HG03575 (cell line): Measurements from ENCODE around the gene ARMH3.

ENCODE experiments used
- ATAC-seq: cut with Tn5 transposase; IDR thresholded peaks from one replicate; pipeline ENCODE4 v1.9.1; 2021; ENCODE audit not compliant: unreplicated experiment, insufficient number of reproducible peaks, low FRiP score; ENCODE audit errors: extremely low read depth

Gene ARMH3, protein sequence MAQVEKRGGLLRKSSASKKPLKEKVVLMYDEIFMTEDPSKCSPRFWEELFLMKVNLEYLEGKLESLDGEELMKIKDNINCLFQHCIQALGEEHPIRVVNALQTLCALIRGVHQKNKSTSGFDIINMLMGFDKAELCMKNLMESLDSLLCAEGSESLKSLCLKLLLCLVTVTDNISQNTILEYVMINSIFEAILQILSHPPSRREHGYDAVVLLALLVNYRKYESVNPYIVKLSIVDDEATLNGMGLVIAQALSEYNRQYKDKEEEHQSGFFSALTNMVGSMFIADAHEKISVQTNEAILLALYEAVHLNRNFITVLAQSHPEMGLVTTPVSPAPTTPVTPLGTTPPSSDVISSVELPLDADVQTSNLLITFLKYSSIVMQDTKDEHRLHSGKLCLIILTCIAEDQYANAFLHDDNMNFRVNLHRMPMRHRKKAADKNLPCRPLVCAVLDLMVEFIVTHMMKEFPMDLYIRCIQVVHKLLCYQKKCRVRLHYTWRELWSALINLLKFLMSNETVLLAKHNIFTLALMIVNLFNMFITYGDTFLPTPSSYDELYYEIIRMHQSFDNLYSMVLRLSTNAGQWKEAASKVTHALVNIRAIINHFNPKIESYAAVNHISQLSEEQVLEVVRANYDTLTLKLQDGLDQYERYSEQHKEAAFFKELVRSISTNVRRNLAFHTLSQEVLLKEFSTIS

DNA sequence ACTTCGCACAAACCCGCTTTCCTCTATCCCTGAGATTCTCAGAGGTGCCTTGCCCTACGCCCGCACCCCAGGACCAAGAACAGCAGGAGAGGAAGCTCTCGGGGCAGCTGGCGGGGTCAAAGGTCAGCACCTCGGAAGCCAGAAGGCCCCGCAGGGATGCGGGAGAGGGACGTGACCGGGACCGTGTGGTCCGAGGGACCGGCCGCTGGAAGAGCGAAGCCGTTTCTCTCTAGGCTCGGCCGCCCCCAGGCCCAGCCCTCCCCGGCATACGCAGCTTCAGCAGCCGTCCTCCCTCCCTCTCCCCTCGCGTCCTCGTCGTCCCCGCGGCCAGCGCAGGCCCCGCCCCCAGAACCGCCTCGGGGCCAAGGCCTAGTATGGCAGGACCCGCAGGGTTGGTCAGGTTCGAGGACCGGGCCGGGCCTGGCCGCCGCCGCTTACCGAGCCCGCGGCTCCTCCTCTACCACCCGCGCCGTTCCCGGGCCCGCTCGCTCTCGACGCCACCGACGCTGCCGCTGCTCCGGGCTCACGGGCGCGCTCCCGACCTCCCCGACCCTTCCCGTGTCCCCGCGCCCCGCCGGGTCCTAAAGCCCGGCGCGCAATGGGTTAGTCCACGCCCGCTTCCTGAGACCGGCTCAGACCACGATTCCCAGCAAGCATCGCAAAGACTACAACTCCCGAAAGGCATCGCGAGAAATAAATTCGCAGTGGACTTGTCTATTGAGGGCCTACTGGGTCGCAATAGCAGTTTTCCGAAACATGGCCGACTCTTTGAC lies at the start of gene ARMH3:
Gene ARMH3, minus strand, starts transcription at position 527 of the 773 bp plus-strand sequence. CDS start 16,059 bp downstream, outside the sequence.
- no peak for ATAC-seq

DNA sequence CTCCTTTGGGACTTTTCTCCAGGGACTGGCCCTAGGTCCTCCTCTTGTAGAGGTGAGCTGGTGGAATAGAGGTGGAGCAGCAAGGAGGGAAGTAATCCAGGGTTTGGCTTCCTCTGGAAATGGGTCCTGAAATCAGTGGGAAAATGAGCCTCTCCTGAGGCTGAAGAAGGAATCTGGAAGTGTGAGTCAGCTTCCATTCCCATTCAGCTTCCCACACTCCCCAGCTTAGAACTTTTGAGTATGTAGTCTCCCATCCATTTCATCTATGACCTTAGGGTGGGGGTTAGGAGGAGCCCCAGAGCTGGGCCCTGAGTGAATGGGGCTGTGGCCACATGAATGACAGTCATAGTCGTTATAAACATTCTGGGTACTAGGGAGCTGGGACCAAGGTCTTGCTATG lies 46.4 kb upstream of the ARMH3 start:
- no peak for ATAC-seq

DNA sequence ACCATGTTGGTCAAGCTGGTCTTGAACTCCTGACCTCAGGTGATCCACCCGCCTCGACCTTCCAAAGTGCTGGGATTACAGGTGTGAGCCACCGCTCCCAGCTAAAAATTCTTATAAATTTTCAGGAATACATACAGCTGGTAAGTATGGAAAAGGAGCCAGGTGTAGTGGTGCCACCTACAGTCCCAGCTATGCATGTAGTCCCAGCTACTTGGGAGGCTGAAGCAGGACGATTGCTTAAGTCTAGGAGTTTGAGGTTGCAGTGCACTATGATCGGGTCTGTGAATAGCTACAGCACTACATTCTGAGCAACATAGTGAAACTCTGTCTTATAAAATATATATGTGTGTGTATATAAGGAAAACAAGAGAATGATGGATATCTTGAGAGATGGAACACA lies 45.2 kb upstream of the ARMH3 start:
- no peak for ATAC-seq

DNA sequence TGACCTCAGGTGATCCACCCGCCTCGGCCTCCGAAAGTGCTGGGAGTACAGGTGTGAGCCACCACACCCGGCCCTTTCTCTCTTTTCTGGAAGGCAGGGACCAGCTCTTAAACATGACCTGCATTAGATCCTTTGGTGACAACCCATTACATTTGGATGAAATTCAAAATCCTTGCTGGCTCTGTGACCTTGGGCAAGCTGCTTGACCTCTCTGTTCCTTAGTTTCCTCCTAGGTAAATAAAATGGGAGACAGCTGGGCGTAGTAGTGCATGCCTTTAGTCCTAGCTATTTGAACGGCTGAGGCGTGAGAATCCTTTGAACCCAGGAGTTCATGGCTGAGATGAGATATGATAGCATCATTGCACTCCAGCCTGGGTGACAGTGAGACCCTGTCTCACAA lies 40.5 kb upstream of the ARMH3 start:
- ATAC-seq = no peak

DNA sequence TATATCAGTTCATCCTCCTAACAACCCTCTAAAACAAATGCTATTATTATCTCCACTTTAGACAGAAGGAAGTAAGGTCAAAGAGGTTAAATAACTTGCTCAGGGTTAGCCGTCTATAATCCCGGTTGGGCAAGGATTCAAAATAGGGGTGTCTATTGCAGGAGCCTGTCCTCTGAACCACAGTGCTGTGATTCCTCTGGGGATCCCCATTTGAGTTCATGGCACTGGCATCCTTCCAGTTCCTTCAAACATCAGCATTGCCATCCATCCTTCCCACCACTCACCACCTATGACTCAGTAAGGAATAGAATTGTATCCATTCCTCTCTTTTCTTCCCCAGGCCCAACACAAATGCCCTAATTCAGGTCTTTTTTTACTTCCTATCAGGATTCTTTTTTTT lies 34.8 kb upstream of the ARMH3 start:
- no peak for ATAC-seq

DNA sequence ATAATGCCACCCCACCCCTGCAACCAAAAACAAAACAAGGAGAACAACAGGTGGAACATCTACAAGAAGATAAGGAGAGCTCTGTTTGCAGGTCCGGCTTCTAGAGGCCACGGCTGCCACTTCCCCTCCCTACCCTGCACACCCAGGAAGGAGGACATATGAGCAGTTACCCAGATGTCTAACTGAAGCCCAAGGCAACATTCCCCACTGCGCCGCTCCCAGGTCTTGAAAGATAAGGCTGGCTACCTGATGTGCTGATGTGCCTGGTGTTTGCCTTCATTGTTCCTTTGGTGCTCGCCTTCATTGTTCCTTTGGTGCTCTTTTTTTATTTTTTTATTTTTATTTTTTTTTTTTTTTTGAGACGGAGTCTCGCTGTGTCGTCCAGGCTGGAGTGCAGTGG lies 30.2 kb upstream of the ARMH3 start:
- ATAC-seq = no peak

DNA sequence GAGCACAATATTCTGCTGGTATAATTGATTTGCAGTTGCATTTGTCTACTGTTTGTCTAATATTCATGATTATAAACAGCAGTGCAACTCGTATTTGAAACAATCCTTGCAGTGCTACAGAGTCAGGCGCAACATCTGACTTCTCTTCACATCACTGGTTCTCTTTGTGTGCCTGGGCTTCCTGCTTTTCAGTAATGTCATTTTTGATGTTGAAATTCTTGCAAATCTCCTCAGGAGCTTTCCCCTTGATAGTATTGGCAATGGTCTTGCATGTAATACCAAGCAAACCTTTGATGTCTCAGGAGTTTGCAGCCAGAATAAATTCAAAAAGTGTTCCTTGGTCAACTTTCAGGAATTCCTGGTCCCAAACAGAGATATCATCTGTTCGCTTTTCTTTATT lies 29.4 kb upstream of the ARMH3 start:
- ATAC-seq = no peak

DNA sequence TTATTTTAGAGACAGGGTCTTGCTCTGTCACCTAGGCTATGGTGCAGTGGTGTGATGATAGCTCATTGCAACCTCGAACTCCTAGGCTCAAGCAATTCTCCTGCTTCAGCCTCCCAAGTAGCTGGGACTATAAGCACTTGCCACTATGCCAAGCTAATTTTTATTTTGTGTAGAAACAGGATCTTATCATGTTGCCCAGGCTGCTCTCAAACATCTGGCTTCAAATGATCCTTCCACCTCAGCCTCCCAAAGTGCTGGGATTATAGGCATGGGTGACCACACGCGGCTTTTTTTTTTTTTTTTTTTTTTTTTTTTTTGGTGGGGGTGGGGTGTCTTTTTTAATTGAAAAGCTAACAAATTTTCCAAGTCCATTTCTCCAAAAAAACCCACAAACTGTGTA lies 27.6 kb upstream of the ARMH3 start:
- no peak for ATAC-seq

DNA sequence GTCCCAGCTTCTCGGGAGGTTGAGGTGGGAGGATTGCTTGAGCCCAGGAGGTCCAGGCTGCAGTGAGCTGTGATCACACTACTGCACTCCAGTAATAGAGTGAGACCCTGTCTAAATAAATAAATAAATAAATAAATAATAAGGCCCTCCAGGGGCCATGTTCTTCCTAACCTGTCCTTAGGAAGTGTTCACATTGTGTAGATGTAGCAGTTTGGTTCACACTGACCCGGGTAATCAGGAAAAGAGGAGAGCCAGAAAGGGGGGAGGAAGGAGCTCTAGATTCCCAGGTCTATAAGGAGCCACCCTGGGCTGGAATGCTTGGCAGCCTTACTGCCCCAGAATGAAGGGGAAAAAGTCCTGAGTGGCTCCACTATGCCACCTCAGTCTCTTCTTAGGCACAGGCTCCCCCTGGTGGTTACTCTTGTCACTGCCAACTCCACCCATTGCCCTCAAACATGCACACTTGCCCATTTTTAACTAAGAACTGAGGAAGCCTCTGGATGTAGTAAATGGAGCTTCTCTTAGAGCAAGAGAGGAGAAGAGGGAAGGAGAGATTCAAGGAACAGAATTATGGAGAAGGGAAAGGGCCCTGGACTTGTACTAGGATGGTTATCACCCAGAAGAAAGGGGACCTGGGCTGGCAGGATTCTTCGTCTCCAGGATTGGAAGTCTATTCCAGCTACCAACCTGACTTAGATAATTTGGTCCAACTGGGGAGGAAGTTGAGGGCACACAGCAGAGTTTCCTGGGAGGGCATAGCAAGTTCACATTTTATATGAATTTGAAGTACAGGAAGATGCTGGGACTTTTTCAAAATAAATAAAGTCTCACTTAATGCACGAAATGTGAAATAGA lies 16.9 kb upstream of the ARMH3 start:
- ATAC-seq = no peak

DNA sequence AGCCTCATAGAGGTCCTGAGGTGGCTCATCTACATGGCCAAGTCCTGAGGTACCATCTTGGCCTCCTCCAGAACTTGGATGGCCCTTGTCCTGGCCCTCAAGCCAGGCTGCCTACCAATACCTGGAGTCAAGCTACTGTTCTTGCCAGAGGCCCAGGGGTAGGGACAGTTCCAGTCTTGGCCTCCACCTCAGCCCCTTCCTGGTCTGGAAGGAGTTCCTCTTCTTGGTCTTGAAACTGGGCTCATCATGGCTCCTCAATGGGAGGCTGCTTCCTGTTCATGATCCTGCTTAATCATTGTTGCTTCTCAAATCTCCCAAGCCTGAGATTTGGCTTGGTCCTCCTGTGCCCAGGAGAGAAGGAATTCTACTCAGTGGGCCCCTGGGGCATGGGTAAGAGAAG lies 13.1 kb upstream of the ARMH3 start:
- ATAC-seq = no peak

DNA sequence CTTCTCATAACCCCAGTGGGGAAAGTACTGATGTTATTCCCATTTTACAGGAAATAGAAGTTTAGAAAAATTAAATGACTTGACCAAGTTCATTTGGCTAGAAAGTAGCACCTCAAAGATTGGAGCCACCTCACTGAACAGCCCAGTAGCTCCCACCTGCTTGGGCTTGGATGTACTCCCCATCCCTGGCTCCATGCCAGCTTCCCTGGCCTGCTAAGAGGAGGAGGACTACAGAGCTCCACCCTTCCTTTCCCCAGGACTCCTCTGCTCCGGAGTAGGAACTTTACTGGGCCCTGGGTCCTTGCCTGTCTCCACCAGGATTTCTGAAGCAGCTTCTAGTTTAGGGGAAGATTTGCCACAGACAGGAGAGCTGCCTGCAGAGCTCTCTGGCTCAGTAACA lies 12.2 kb upstream of the ARMH3 start:
- no peak for ATAC-seq

DNA sequence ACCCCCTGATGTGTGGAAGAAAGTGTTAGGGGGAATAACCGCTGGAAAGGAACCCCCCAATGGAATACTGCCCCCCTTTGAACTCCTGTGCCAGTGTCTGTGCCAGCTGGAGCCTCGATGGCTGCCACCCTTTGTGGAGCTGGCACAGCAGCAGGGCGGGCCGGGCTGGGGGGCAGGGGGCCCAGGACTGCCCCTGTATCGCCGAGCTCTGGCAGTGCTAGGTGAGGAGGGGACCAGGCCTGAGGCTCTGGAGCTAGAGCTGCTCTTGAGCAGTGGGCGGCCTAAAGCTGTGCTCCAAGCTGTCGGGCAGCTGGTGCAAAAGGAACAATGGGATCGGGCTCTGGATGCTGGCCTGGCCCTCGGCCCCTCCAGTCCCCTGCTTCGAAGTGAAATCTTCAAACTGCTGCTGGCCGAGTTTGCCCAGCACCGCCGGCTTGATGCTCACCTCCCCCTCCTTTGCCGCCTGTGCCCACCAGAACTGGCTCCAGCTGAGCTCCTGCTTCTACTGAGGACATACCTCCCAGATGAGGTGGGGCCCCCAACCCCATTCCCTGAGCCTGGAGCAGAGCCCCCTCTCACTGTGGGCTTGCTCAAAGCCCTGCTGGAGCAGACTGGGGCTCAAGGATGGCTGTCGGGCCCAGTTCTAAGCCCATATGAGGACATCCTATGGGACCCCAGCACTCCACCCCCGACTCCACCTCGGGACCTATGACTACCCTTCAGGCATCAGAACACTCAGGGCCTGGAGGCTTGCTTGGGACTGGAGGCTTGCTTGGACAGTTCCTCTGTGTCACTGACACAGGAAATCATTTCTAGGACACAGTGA lies 11.3 kb upstream of the ARMH3 start:
- no peak for ATAC-seq

DNA sequence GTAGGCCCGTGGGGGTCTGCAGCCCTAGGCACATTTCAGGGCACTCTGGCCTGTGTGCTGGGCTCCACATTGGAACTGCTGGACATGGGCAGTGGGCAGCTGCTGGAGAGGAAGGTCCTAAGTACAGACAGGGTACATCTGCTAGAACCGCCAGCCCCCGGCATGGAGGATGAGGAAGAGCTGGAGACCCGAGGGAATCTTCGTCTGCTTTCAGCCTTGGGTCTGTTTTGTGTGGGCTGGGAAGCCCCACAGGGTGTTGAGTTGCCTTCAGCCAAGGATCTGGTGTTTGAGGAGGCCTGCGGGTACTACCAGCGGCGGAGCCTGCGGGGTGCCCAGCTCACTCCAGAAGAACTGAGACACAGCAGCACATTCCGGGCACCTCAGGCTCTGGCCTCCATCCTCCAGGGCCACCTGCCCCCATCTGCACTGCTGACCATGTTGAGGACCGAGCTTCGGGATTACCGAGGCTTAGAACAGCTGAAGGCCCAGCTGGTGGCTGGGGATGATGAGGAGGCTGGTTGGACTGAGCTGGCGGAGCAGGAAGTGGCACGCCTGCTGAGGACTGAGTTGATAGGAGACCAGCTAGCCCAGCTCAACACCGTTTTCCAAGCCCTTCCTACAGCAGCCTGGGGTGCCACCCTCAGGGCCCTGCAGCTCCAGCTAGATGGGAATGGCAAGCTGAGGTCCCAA lies 10.6 kb upstream of the ARMH3 start:
- ATAC-seq = no peak

DNA sequence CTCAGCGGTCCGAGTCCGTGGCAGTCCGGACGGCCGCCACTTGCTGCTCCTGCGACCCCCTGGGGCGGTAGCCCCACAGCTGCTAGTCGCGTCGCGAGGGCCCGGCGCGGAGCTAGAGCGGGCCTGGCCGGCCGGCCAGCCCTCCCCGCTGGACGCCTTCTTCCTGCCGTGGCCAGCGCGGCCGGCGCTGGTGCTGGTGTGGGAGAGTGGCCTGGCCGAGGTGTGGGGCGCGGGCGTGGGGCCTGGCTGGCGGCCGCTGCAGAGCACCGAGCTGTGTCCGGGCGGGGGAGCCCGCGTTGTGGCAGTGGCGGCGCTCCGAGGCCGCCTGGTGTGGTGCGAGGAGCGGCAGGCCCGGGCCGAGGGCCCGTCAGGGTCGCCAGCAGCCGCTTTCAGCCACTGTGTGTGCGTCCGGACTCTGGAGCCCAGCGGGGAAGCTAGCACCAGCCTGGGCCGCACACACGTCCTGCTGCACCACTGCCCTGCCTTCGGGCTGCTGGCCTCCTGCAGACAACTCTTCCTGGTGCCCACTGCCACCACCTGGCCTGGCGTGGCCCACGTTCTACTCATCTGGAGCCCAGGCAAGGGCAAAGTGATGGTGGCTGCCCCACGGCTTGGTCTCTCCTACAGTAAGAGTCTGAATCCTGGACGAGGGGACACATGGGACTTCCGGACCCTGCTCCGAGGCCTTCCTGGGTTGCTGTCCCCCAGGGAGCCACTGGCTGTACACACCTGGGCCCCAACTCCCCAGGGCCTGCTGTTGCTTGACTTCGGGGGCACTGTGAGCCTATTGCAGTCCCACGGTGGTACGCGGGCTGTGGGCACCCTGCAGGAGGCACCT lies 9.8 kb upstream of the ARMH3 start:
- ATAC-seq = no peak

DNA sequence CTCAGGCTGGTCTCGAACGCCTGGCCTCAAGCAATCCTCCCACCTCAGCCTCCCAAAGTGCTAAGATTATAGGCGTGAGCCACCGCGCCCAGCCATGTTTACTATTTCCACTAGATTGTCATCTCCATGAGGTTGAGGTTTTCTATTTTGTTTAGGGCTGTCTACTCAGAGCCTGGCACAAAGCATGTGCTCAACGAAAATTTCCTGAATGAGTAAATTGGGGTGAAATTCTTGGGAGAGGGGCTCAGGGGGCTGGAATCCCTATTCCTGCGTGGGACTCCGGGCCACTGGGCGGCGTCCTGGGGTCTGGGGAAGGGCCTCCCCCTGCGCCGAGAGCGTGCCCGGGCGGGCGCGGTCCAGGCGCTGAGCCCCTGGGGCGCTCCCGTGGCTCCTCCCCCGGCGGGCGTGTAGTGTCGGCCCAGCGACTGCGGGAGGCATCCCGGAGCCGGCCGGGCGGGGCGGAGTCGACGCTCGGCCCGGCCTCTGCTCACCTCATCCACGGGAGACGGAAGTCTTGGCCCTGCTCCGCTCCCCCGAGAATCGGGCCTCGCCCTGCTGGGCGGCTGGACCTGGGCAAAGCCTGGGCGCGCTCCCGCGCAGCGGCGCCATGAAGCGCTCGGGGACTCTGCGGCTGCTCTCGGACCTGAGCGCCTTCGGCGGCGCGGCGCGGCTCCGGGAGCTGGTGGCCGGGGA lies 9.0 kb upstream of the ARMH3 start, which contains the start of gene HPS6:
Gene HPS6, plus strand, starts transcription at position 482 of the 693 bp plus-strand sequence. Its CDS starts 126 bp downstream, at position 608.
- peak; percentile 58 for ATAC-seq

DNA sequence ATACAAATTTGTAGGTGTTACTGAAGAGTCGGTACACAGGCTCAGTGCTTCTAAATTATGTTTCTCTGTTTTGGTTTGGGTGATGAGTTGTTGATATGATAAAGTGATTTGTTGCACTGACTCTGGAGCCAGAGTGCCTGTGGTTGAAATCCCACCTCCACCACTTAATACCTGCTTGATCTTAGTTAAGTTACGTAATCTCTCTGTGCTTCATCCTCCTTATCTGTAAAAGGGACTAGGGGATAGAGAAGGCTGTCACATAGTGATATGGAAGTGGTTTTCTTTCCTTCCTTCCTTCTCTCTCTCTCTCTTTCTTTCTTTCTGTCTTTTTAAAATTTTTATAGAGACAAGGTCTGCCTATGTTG lies 8.5 kb upstream of the ARMH3 start:
- no peak for ATAC-seq
